Spinal cord (tissue), 4 donors: ENCODE data around the gene ARL6IP1. TPM values are rescaled to one million over a fixed set of nuclear protein-coding genes. Genes with fewer than 3 reads are reported as not detected.

Experiments used
- polyA plus RNA-seq, 2 donors: library from polyadenylated mRNA; unstranded; fragments of 120-200 nt; gene quantifications; one replicate each; pipeline ENCODE4 v1.2.1, GENCODE V29; 2013; ENCODE audit not compliant: insufficient read length in 2 of 2
- total RNA-seq, 2 donors: library from RNA; depleted of rRNA in 1 of 2; stranded (reverse); fragments of 120-200 nt in 1 of 2; fragments of >200 nt in 1 of 2; gene quantifications; one replicate each; pipeline versions ENCODE4 v1.2.3 to v1.2.4, GENCODE V29; 2013 to 2014

The ARL6IP1 gene
- total and polyA plus RNA-seq, 4 donors, result 229 to 481 (median 396) TPM

Other genes starting within 250 kb of the ARL6IP1 start
- gene NOMO2, start 239.5 kb downstream of the ARL6IP1 start, total RNA-seq, result 100 to 1,000 TPM in 1 of 2 donors, 10 to 100 TPM in 1; 83.4 to 112 TPM
- 100 to 1,000 TPM; 117 to 142 TPM for gene NOMO2, start 239.5 kb downstream of the ARL6IP1 start, polyA plus RNA-seq
- 1,000 to 10,000 TPM in 1 of 2 donors, 100 to 1,000 TPM in 1; 894 to 2,682 TPM for gene RPS15A, start 11.2 kb downstream of the ARL6IP1 start, total RNA-seq
- 100 to 1,000 TPM; 934 to 962 TPM for gene RPS15A, start 11.2 kb downstream of the ARL6IP1 start, polyA plus RNA-seq
- 10 to 100 TPM; 47.4 to 93.6 TPM for gene SMG1, start 124.9 kb upstream of the ARL6IP1 start, total RNA-seq
- 10 to 100 TPM; 46.1 to 48.0 TPM for gene SMG1, start 124.9 kb upstream of the ARL6IP1 start, polyA plus RNA-seq
- 1 to 10 TPM; 3.1 to 6.9 TPM for gene TMC7, start 182.4 kb upstream of the ARL6IP1 start, total RNA-seq
- gene TMC7, start 182.4 kb upstream of the ARL6IP1 start, polyA plus RNA-seq, result 1 to 10 TPM; 6.0 to 6.1 TPM